GM21529 (cell line): ENCODE measurements around the gene GARIN3.
"Not testable (repeated sequence)": the region's sequence is repeated elsewhere in the genome, so short reads cannot be mapped to it uniquely, and the experiment has no call there.

Experiments
- ATAC-seq: cut with Tn5 transposase; IDR thresholded peaks from one replicate; pipeline ENCODE4 v1.9.1; 2021; ENCODE audit not compliant: unreplicated experiment

The GARIN3 gene

GRCh38 chr5:157186309-157187045 is 20.4 kb upstream of the GARIN3 start:
- no peak for ATAC-seq

- not testable (repeated sequence) for ATAC-seq
Observed at GRCh38 chr5:157185122-157185521, 19.1 kb upstream of the GARIN3 start.

GRCh38 chr5:157184117-157184670 is 18.1 kb upstream of the GARIN3 start:
- ATAC-seq = no peak

- ATAC-seq = no peak
Observed at GRCh38 chr5:157182143-157182757, 16.2 kb upstream of the GARIN3 start.

- ATAC-seq = no peak
Observed at GRCh38 chr5:157180374-157181264, 14.6 kb upstream of the GARIN3 start, which contains the start of gene ITK. Gene ITK (plus strand): TSS chr5:157180840. CDS start chr5:157180978, 138 bp downstream.

- ATAC-seq = no peak
Observed at GRCh38 chr5:157178966-157179365, 12.9 kb upstream of the GARIN3 start.

GRCh38 chr5:157177953-157178352 is 11.9 kb upstream of the GARIN3 start:
- ATAC-seq = no peak

- no peak for ATAC-seq
Observed at GRCh38 chr5:157175071-157175612, 9.1 kb upstream of the GARIN3 start.

- peak; percentile 99 for ATAC-seq
Observed at GRCh38 chr5:157172403-157172802, 6.3 kb upstream of the GARIN3 start.

GRCh38 chr5:157168286-157168685 is 2.2 kb upstream of the GARIN3 start:
- no peak for ATAC-seq

- ATAC-seq = no peak
Observed at GRCh38 chr5:157167214-157167621, 1.2 kb upstream of the GARIN3 start.

- no peak for ATAC-seq
Observed at GRCh38 chr5:157165668-157166067, 396 bp downstream of the GARIN3 start.

GRCh38 chr5:157165261-157165660 is 803 bp downstream of the GARIN3 start:
- no peak for ATAC-seq

GRCh38 chr5:157164521-157164920 is 1.5 kb downstream of the GARIN3 start:
- ATAC-seq = no peak

- ATAC-seq = no peak
Observed at GRCh38 chr5:157162919-157163510, 3.0 kb downstream of the GARIN3 start.

GRCh38 chr5:157161996-157162395 is 4.1 kb downstream of the GARIN3 start:
- ATAC-seq = no peak

- no peak for ATAC-seq
Observed at GRCh38 chr5:157160001-157160400, 6.1 kb downstream of the GARIN3 start.

GRCh38 chr5:157159209-157159751 is 6.8 kb downstream of the GARIN3 start:
- no peak for ATAC-seq

- ATAC-seq = no peak
Observed at GRCh38 chr5:157157293-157157891, 8.7 kb downstream of the GARIN3 start.

- ATAC-seq = no peak
Observed at GRCh38 chr5:157155297-157155696, 10.8 kb downstream of the GARIN3 start.
